ENCODE measurements around the gene IPO11.

Gene IPO11

GRCh38 chr5:62568143-62568542, 155.6 kb downstream of the IPO11 start:
- TF ChIP-seq CTCF (IDR thresholded peaks at IDR 0.05; ENCODE audit: low read depth, low read length) (no peak), POLR2A (IDR thresholded peaks at IDR 0.05; ENCODE audit: extremely low read depth, insufficient read length) (no peak), MYC (IDR thresholded peaks at IDR 0.05; ENCODE audit: low read depth, low read length) (no peak), MAX (IDR thresholded peaks at IDR 0.05; ENCODE audit: low read depth, low read length) (no peak)
- DNase-seq (ENCODE audit: low read depth) = no peak
- H3K4me3 ChIP-seq (ENCODE audit: low read depth, low read length) = no peak overlapping the region

- DNase-seq (ENCODE audit: low read depth) = no peak
- TF ChIP-seq POLR2A (IDR thresholded peaks at IDR 0.05; ENCODE audit: extremely low read depth, insufficient read length) (no peak), CTCF (IDR thresholded peaks at IDR 0.05; ENCODE audit: low read depth, low read length) (no peak), MAX (IDR thresholded peaks at IDR 0.05; ENCODE audit: low read depth, low read length) (no peak), MYC (IDR thresholded peaks at IDR 0.05; ENCODE audit: low read depth, low read length) (no peak)
These were observed 156.4 kb downstream of the IPO11 start for GRCh38 chr5:62568800-62569432.

GRCh38 chr5:62569470-62569869, 156.9 kb downstream of the IPO11 start:
- no peak overlapping the region for H3K4me3 ChIP-seq (ENCODE audit: low read depth, low read length)
- TF ChIP-seq MYC (IDR thresholded peaks at IDR 0.05; ENCODE audit: low read depth, low read length) = no peak
- TF ChIP-seq CTCF (IDR thresholded peaks at IDR 0.05; ENCODE audit: low read depth, low read length) = no peak
- no peak for TF ChIP-seq MAX (IDR thresholded peaks at IDR 0.05; ENCODE audit: low read depth, low read length)
- no peak for TF ChIP-seq POLR2A (IDR thresholded peaks at IDR 0.05; ENCODE audit: extremely low read depth, insufficient read length)
- no peak for DNase-seq (ENCODE audit: low read depth)

More at GRCh38 chr5:62568800-62569432, 156.4 kb downstream of the IPO11 start:
- no peak overlapping the region for H3K4me3 ChIP-seq (ENCODE audit: low read depth, low read length)

- no peak for DNase-seq (ENCODE audit: low read depth)
- H3K4me3 ChIP-seq (ENCODE audit: low read depth, low read length) = no peak overlapping the region
- no peak for TF ChIP-seq CTCF (IDR thresholded peaks at IDR 0.05; ENCODE audit: low read depth, low read length)
- TF ChIP-seq MAX (IDR thresholded peaks at IDR 0.05; ENCODE audit: low read depth, low read length) = no peak
- TF ChIP-seq MYC (IDR thresholded peaks at IDR 0.05; ENCODE audit: low read depth, low read length) = no peak
- TF ChIP-seq POLR2A (IDR thresholded peaks at IDR 0.05; ENCODE audit: extremely low read depth, insufficient read length) = no peak
These were observed 160.5 kb downstream of the IPO11 start for GRCh38 chr5:62572918-62573514.

GRCh38 chr5:62574599-62574998, 162.0 kb downstream of the IPO11 start:
- TF ChIP-seq MAX (IDR thresholded peaks at IDR 0.05; ENCODE audit: low read depth, low read length) = no peak
- no peak for TF ChIP-seq POLR2A (IDR thresholded peaks at IDR 0.05; ENCODE audit: extremely low read depth, insufficient read length)
- TF ChIP-seq CTCF (IDR thresholded peaks at IDR 0.05; ENCODE audit: low read depth, low read length) = no peak
- TF ChIP-seq MYC (IDR thresholded peaks at IDR 0.05; ENCODE audit: low read depth, low read length) = no peak

More at GRCh38 chr5:62574599-62574998, 162.0 kb downstream of the IPO11 start:
- no peak for DNase-seq (ENCODE audit: low read depth)
- H3K4me3 ChIP-seq (ENCODE audit: low read depth, low read length) = no peak overlapping the region
